Type B pancreatic cell (in vitro differentiated cells): Measurements from ENCODE around the gene FBXL22. TPM values are rescaled to one million over a fixed set of nuclear protein-coding genes. Genes with fewer than 3 reads are reported as not detected.

ENCODE experiments used
- DNase-seq: peaks from one replicate; pipeline ENCODE4 v3.0.0; 2021; ENCODE audit warnings: mixed read lengths; ENCODE audit not compliant: unreplicated experiment; ENCODE audit errors: extremely low spot score
- H3K27ac Mint-ChIP-seq: 2 replicates; pipeline ENCODE4 v1.8.0; 2021; ENCODE audit warnings: mild to moderate bottlenecking, mixed read lengths
- H3K27me3 Mint-ChIP-seq: 2 replicates; pipeline ENCODE4 v1.8.0; 2021; ENCODE audit warnings: mixed read lengths
- H3K36me3 Mint-ChIP-seq: 2 replicates; pipeline ENCODE4 v1.8.0; 2021; ENCODE audit warnings: mixed read lengths
- H3K4me1 Mint-ChIP-seq: one replicate; pipeline ENCODE4 v1.8.0; 2021; ENCODE audit warnings: mixed read lengths; ENCODE audit not compliant: unreplicated experiment
- H3K4me3 Mint-ChIP-seq: 2 replicates; pipeline ENCODE4 v1.8.0; 2021; ENCODE audit warnings: mild to moderate bottlenecking, mixed read lengths
- H3K9me3 Mint-ChIP-seq: 2 replicates; pipeline ENCODE4 v1.8.0; 2021; ENCODE audit warnings: mixed read lengths
- CTCF ChIP-seq: fragments of 200-600 bp; sonication (generic); conservative IDR thresholded peaks from 2 replicates; pipeline ENCODE4 v1.5.0; 2021; ENCODE audit warnings: antibody characterized with exemption, mild to moderate bottlenecking
- total RNA-seq: library from RNA; stranded (reverse); gene quantifications from 2 replicates; pipeline ENCODE4 v1.2.1, GENCODE V29; 2021; ENCODE audit warnings: low replicate concordance

FBXL22 gene
- total RNA-seq, 1 donor from 2014 or later, result 1.1 TPM

GRCh38 chr15:63565536-63566186 is 31.5 kb upstream of the FBXL22 start:
- H3K4me1 Mint-ChIP-seq, result peaks cover 7% of the 10 kb centered on the region
- DNase-seq, result no peak
- no peaks in the 10 kb centered on the region for H3K27me3 Mint-ChIP-seq
- no peak overlapping the region for H3K4me3 Mint-ChIP-seq
- peaks cover 34% of the 10 kb centered on the region for H3K36me3 Mint-ChIP-seq
- H3K9me3 Mint-ChIP-seq, result no peaks in the 10 kb centered on the region
- H3K27ac Mint-ChIP-seq, result no peak overlapping the region
- TF ChIP-seq CTCF, result no peak

- DNase-seq, result no peak
- Mint-ChIP-seq H3K9me3 (no peaks in the 10 kb centered on the region), H3K4me3 (no peak overlapping the region), H3K36me3 (peaks cover 39% of the 10 kb centered on the region), H3K27ac (no peak overlapping the region), H3K27me3 (no peaks in the 10 kb centered on the region), H3K4me1 (peaks cover 7% of the 10 kb centered on the region)
- no peak for TF ChIP-seq CTCF
Measured at GRCh38 chr15:63572749-63573464, 24.3 kb upstream of the FBXL22 start.

- Mint-ChIP-seq H3K36me3 (peaks cover 35% of the 10 kb centered on the region), H3K27ac (no peak overlapping the region), H3K4me1 (peaks cover 7% of the 10 kb centered on the region), H3K9me3 (no peaks in the 10 kb centered on the region), H3K27me3 (no peaks in the 10 kb centered on the region), H3K4me3 (no peak overlapping the region)
- no peak for DNase-seq
- no peak for TF ChIP-seq CTCF
Measured at GRCh38 chr15:63573533-63573932, 23.7 kb upstream of the FBXL22 start.

- no peak for DNase-seq
- H3K27me3 Mint-ChIP-seq, result no peaks in the 10 kb centered on the region
- H3K36me3 Mint-ChIP-seq, result peaks cover 31% of the 10 kb centered on the region
- no peak for TF ChIP-seq CTCF
- peaks cover 7% of the 10 kb centered on the region for H3K4me1 Mint-ChIP-seq
- no peaks in the 10 kb centered on the region for H3K9me3 Mint-ChIP-seq
- no peak overlapping the region for H3K4me3 Mint-ChIP-seq
- no peak overlapping the region for H3K27ac Mint-ChIP-seq
Measured at GRCh38 chr15:63575312-63575711, 21.9 kb upstream of the FBXL22 start.

GRCh38 chr15:63576441-63576840 is 20.7 kb upstream of the FBXL22 start:
- H3K27me3 Mint-ChIP-seq, result no peaks in the 10 kb centered on the region
- H3K36me3 Mint-ChIP-seq, result peaks cover 27% of the 10 kb centered on the region
- H3K9me3 Mint-ChIP-seq, result no peaks in the 10 kb centered on the region
- no peak overlapping the region for H3K4me3 Mint-ChIP-seq
- peaks cover 7% of the 10 kb centered on the region for H3K4me1 Mint-ChIP-seq
- no peak for DNase-seq
- no peak for TF ChIP-seq CTCF
- no peak overlapping the region for H3K27ac Mint-ChIP-seq
